Measurements from ENCODE around the gene GPATCH4. TPM values are rescaled to one million over a fixed set of nuclear protein-coding genes. Genes with fewer than 3 reads are reported as not detected.

Gene GPATCH4
- total RNA-seq, 2 experiments from 2014 or later = 35.3 to 36.3 TPM

GRCh38 chr1:156544592-156545102, 56.6 kb downstream of the GPATCH4 start:
- Histone ChIP-seq H3K4me3 (ENCODE audit: low read length) (no peak overlapping the region), H3K36me3 (ENCODE audit: insufficient read depth, low read length) (no peaks in the 10 kb centered on the region), H3K9me3 (ENCODE audit: control insufficient read depth in 1 of 2, insufficient read depth in 1 of 2, low read length in 2 of 2) (no peaks in the 10 kb centered on the region), H3K27ac (ENCODE audit: low read depth in 1 of 2, low read length in 2 of 2) (no peak overlapping the region), H3K27me3 (ENCODE audit: control insufficient read depth in 1 of 2, insufficient read depth in 2 of 2, low read length in 2 of 2) (no peaks in the 10 kb centered on the region), H3K4me1 (ENCODE audit: insufficient read depth, low read length) (no peaks in the 10 kb centered on the region)
- Mint-ChIP-seq H3K4me1 (ENCODE audit: low read depth) (no peaks in the 10 kb centered on the region), H3K27ac (no peak overlapping the region), H3K27me3 (no peaks in the 10 kb centered on the region), H3K36me3 (ENCODE audit: low read depth) (no peaks in the 10 kb centered on the region), H3K4me3 (no peak overlapping the region), H3K9me3 (no peaks in the 10 kb centered on the region)
- no peak for DNase-seq
- TF ChIP-seq, protein P1, sequence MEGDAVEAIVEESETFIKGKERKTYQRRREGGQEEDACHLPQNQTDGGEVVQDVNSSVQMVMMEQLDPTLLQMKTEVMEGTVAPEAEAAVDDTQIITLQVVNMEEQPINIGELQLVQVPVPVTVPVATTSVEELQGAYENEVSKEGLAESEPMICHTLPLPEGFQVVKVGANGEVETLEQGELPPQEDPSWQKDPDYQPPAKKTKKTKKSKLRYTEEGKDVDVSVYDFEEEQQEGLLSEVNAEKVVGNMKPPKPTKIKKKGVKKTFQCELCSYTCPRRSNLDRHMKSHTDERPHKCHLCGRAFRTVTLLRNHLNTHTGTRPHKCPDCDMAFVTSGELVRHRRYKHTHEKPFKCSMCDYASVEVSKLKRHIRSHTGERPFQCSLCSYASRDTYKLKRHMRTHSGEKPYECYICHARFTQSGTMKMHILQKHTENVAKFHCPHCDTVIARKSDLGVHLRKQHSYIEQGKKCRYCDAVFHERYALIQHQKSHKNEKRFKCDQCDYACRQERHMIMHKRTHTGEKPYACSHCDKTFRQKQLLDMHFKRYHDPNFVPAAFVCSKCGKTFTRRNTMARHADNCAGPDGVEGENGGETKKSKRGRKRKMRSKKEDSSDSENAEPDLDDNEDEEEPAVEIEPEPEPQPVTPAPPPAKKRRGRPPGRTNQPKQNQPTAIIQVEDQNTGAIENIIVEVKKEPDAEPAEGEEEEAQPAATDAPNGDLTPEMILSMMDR (IDR thresholded peaks at IDR 0.05) = no peak
- no peak for ATAC-seq (ENCODE audit: poor library complexity)
- ChIA-PET POLR2A (interaction anchor here (1.4 kb wide), 1 partner anchor 43 kb away, joined by 3 read pairs; no protein-coding TSS in a partner anchor), CTCF (no interaction called here)
- intact Hi-C loops (cut with DNase I, micrococcal nuclease) = loop anchor here in 1 of 2 experiments (10.0 kb wide), 1 partner anchor 60 kb away; no protein-coding TSS in a partner anchor

Other genes starting within 250 kb of the GPATCH4 start
- gene RHBG, start 232.3 kb downstream of the GPATCH4 start, total RNA-seq = not detected
- 100 to 1,000 TPM; 155 to 162 TPM for gene MEF2D, start 100.7 kb downstream of the GPATCH4 start, total RNA-seq
- gene IQGAP3, start 28.9 kb downstream of the GPATCH4 start, total RNA-seq = not detected
- 1 to 10 TPM; 5.7 to 8.1 TPM for gene TTC24, start 21.8 kb downstream of the GPATCH4 start, total RNA-seq
- 10 to 100 TPM; 23.3 to 27.8 TPM for gene NAXE, start 9.7 kb downstream of the GPATCH4 start, total RNA-seq
- gene HAPLN2, start 17.9 kb upstream of the GPATCH4 start, total RNA-seq = under 1 TPM; 0.44 to 0.56 TPM
- not detected for gene BCAN, start 40.6 kb upstream of the GPATCH4 start, total RNA-seq
- not detected for gene NES, start 75.9 kb upstream of the GPATCH4 start, total RNA-seq
- gene CRABP2, start 104.1 kb upstream of the GPATCH4 start, total RNA-seq = 1 to 10 TPM; 3.2 to 4.2 TPM
- 10 to 100 TPM; 10.6 to 12.0 TPM for gene METTL25B, start 127.0 kb upstream of the GPATCH4 start, total RNA-seq
- gene ISG20L2, start 127.3 kb upstream of the GPATCH4 start, total RNA-seq = 10 to 100 TPM; 44.2 to 50.9 TPM
- 10 to 100 TPM; 11.7 to 11.9 TPM for gene MRPL24, start 139.6 kb upstream of the GPATCH4 start, total RNA-seq
- 10 to 100 TPM; 60.8 TPM for gene HDGF, start 150.2 kb upstream of the GPATCH4 start, total RNA-seq
- gene PRCC, start 166.1 kb upstream of the GPATCH4 start, total RNA-seq = 10 to 100 TPM; 49.5 to 50.0 TPM
- 10 to 100 TPM; 51.6 to 51.8 TPM for gene SH2D2A, start 215.4 kb upstream of the GPATCH4 start, total RNA-seq